Activated T-helper 1 cell treated with Interleukin-2 at 50 U/mL for 16 hours (primary cell): ENCODE results near the gene PTPRN2.
"Not testable (repeated sequence)": the region's sequence is repeated elsewhere in the genome, so short reads cannot be mapped to it uniquely, and the experiment has no call there.

ENCODE experiments used
- DNase-seq: peaks from one replicate; pipeline ENCODE4 v3.0.0-alpha.2; 2020; ENCODE audit warnings: low read depth

PTPRN2 gene

GRCh38 chr7:158443688-158444483 is 143.7 kb downstream of the PTPRN2 start:
- DNase-seq, result no peak

- DNase-seq, result no peak
These were observed 144.5 kb downstream of the PTPRN2 start for GRCh38 chr7:158443014-158443687.

DNA sequence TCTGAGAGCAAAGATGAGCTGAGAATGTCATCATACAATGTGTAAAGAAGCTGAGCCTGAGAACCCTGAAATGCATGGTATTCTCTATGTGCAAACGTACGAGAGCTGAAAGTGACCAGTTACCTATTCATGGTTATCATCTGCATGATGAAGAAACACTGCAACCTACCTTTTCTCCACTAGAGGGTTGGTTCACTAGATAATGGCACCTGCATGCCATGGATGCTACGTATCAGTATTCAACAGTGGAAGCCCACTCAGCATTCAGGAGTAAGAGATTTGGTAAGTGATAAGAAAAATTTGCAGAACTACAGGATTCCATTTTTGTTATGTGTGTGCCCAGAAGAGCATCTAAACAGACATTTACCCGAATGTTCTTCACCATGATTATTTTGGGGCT is 145.4 kb downstream of the PTPRN2 start:
- no peak for DNase-seq

- DNase-seq, result no peak
These were observed 148.6 kb downstream of the PTPRN2 start for GRCh38 chr7:158439035-158439434.

DNA sequence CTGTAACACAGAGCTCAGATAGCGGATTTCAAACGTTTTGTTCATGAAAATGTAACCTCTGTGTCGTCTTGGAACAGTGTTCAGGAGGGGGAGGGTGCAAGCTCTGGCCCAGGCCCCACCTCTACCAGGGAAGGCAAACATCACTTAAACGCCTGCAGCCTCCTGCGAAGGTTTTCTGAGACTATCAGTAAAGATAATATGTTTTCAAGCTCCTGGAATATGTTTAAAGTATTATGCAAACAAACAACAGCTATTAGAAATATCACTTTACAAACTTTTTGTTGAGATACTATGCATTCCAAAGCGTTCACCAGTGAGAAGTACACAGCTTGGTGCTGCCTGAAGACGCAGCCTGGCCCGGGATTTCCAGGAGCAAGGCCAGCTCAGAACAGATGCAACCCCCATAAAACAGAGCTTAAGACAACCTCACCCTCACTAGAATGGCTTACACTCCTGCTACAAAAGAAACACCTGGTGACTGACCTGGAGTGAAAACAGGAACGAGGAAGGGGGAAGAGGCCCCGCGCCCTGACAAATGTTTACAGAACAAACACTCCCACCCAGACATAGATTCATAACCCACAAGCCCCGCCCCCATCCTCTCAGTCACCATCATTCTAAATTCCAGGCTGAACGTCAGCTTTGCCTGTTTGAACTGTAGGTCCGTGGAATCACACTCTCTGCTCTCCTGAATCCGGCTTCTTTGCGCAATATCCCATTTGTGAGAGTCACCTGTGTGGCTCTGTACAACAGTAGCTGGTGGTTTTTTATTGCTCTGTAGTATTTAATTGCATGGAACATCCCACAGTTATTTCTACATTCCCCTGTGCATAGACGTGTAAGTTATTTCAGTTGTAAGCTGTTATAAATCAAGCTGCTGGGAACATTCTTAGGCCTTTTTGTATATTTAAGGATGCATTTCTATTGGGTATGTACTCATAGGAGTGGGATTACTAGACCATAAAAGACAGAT is 155.0 kb downstream of the PTPRN2 start:
- DNase-seq, result no peak

DNA sequence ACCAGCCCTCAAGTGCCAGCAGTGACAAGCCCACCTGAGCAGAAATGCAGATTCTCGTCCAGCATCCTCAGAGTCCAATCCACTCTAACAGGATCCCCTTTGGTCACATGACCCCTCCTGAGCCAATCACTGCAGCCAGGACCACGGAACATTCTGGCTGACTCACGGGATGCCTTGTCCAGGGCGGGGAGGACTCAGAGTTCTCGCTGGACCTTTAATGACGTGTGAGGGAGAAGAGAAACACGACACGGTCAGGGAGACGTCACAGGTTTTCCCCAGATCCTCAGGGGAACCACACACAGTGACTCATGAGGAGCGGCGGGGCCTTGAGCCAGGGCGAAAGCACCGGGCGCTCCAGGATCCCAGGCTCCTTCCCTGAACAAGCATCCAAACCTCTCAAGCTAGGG is 155.7 kb downstream of the PTPRN2 start:
- DNase-seq, result no peak

GRCh38 chr7:158431055-158431940 is 156.3 kb downstream of the PTPRN2 start:
- DNase-seq, result no peak

DNA sequence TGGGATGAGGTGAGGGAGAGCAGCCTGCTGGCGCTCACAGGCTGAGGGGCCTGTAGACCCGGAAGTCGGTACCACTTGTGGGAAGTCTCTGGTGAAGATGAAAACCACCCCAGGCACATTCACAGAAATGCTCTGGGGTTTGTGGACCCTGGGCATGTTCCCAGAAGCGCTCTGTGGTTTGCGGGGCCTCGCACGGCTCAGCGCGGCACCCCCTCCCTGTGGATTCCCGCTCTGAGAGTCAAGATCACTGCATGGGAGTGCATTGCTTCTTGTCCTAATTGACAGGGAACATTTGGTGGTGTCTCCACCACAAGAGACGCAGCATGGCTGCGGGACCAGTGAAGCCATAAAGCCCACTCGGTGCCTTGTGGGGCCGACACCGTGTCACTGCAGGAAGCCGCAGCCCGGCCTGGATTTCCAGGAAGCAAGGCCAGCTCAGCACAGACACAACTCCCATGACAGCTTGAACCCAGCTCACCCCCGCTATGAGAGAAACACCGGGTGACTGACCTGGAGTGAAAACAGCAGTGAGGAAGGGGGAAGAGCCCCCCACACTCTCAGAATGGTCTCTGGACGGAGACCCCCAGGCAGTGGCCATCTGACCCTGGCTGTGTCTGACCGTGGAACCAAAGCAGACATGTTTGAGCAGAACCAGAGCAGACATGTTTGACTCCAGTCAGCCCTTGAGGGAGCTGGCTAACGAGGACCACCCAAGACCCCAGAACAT is 157.2 kb downstream of the PTPRN2 start:
- DNase-seq, result no peak

DNA sequence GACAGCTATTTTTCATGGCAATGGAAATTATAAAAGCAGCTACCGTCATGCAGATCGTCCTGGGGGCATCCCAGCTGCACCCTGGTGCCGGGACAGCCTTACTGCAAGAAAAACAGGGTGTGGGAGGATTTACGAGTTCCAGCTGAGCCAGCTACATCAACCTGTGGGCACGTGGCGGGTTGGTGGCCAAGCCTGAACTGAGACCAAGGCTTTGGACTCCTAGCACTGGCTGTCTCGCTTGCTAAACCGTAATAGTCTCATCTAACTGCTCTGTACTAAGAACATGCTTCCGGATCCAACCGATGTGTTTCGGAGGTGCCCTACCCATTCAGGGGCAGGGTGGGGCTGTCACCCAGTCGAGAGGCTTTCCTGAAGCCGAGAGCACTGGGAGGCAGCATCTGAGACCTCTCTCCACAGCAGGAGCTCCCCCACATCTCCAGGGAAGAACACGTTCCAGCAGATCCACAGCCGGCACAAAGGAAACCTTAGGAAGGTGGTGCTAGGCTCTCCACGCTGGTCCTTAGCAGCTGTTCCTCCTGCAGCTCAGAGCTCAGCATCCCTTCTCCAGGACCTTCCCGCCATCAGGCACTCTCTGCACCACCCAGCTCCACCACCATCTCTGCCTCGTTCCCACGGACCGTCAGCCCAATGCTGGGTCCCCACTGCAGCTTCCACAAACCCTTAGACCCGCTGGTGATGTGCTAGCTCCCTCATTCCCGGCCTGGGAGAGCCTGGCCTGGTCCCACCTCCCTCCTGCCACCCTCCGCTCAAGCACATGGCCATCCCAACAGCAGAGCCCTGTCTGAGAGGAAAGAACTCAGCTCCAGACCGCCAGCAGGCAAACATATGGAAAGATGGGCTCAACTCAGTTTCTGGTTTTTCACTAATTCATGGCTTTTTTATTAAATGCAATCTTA is 158.5 kb downstream of the PTPRN2 start:
- no peak for DNase-seq

DNA sequence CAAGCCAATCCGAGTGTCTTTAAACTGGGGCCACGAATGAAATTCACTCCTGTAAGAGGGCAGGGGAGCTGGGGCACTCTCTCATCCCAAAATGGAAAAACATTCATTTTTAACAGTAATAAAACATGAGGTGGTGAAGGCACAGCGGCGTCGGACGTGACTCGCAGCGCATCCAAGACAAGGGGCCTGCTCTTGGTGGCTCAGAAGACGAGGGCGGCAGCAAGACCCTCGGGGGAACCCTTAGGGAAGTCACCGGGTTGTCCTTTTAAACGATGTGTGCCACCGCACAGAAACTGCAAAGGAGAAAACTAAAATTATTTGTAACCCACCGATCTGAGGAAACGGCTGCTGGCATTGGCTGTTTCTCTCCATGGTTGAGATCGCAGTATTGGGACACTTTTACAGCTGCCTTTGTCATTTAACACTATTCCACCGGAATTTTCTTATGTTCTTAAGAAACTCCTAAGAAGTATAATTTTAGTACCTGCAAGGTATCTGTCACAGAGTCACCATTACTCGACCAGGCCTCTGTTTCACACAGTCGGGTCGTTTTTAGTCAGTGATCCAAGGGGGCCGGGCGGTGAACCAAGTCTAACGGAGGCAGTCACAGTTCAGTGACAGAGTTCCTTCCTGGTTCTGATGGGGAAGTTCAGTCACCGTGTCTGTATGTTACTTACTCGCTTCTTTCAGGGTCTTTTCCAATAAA is 159.3 kb downstream of the PTPRN2 start:
- no peak for DNase-seq

- DNase-seq, result not testable (repeated sequence)
These were observed 161.9 kb downstream of the PTPRN2 start for GRCh38 chr7:158425676-158426075.

GRCh38 chr7:158424531-158424930 is 163.1 kb downstream of the PTPRN2 start:
- no peak for DNase-seq

DNA sequence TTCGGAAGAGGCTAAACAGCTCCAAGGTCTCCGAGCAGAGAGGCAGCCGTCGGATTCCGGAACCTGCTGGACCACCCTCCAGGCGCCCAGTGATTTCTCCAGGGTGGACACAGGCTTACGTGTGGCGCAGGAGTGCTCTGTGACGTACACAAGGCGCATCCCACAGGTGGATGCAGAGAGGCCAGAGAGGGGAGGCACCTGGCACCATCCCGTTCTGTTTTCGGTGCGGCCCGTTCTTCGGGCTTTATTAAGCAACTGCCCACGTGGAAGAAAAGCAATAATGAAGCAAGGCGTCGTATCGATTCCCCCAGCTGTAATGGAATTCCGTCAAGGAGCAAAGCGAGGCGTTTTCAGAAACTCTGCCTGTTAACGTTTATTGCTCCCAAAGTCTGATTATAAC is 163.6 kb downstream of the PTPRN2 start:
- DNase-seq, result no peak

- no peak for DNase-seq
These were observed 164.6 kb downstream of the PTPRN2 start for GRCh38 chr7:158422887-158423560.

DNA sequence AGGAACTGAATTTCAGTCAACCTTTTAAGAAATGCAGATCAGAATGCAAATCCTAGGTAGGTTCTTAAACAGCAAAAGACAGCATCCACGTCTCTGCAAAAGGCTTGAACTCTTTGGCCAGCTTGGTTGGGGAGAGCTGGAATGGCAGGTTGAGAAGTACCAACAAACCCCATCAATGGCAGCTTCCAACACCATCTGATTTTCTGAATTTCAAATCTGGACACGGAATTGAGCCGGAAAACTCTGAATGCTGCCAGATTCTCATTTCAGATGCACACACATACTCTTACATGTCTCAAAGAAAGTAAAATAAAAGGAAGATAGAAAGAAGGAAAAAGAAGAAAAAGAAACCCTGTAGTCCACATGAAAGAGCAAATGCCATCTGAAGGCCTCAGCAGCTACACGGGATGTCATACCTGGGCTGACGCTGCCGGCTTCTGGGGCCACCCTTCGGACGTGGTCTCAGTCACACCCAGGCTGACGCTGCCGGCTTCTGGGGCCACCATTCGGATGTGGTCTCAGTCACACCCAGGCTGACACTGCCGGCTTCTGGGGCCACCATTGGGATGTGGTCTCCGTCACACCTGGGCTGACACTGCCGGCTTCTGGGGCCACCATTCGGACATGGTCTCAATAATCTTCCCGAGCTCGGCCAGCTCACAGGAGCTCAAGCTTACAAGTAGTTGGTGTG is 165.3 kb downstream of the PTPRN2 start:
- no peak for DNase-seq

GRCh38 chr7:158421361-158421760 is 166.3 kb downstream of the PTPRN2 start:
- DNase-seq, result no peak

DNA sequence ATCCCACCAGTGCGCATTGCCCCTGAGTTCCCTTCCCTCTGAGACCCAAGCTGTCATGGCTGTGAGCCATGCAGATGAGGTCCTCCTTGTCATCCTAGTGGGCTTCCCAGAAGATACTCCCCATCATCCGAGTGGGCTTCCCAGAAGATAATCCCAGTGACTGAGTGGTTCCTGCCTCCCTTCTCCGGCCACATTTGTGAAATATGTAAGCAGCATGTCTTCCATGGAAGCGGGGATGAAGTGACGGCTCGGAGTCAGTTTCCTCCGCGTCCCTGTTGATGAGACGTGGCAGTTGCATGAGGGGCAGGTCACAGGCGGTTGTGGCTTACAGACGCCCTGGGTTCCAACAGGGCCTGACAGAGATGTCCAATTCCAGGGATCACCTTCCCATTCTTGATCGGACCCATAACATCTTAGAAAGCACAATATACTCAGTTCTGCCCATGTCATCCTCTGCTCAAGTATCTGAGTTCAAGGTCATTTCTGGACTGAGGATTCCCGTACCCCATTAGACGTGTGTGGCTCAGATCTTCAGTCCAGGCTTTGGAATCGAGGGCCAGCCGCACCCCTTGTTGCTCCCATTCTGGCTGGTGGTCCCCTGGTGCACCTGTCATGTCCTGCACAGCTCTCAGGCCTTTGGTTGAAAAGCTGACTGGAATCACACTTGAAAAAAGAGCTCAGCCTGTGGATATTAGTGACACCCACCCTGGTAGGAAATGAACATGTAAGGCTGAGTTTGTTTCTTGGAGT is 166.9 kb downstream of the PTPRN2 start:
- no peak for DNase-seq
